ENCODE results near the gene RHBDL3.

RHBDL3 gene

DNA sequence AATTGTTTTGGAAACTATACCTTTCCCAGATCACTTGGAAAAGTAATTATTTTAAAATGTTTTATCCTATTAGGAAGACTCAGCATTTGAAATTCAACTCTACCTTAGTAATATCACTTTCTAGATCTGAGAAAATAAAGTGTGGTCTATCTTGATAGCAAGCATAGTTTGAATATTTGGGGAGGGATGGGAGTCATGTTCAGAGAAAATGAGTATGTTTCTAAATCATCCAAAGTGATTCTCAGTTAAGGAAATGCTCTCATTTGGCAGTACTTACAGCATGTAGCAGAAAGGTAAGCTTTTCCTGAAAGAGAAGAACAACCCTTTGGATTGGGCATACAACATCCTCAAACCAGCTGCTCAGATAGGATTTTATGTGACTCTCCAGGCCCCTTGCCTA, 69.4 kb downstream of the RHBDL3 start:
- H3K9ac ChIP-seq (ENCODE audit: low read length), result no peak overlapping the region
- peaks cover 62% of the 10 kb centered on the region for H3K36me3 ChIP-seq (ENCODE audit: control insufficient read depth, low read depth, low read length)
- no peak overlapping the region for H3K27ac ChIP-seq (ENCODE audit: low read length)
- no peaks in the 10 kb centered on the region for H3K27me3 ChIP-seq (ENCODE audit: control insufficient read depth, insufficient read depth, low read length)
- H3K4me1 ChIP-seq (ENCODE audit: control insufficient read depth, low read depth, low read length), result no peaks in the 10 kb centered on the region
- H3K4me3 ChIP-seq (ENCODE audit: low read length), result no peak overlapping the region
- no peaks in the 10 kb centered on the region for H3K9me3 ChIP-seq (ENCODE audit: control insufficient read depth, low read depth, low read length)

DNA sequence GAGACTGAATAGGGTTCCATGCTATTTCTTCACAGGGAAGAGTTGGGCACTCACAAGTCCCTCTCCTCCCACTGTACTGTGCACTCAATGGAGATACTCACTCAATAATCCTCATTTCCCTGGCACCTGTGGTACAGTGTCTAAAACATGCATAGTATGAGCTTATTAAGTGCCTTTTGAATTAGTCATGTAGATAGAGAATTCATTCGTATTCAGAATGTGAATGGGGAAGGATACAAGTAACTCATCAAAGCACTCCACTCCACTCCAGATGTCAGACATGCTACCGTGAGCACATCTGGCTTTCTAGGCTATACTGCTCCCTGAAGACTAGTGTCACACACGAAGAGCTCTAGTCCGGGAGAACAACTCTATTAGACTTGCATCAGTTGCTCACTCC, 70.1 kb downstream of the RHBDL3 start:
- Histone ChIP-seq H3K4me1 (ENCODE audit: control insufficient read depth, low read depth, low read length) (no peaks in the 10 kb centered on the region), H3K36me3 (ENCODE audit: control insufficient read depth, low read depth, low read length) (peaks cover 59% of the 10 kb centered on the region), H3K27ac (ENCODE audit: low read length) (no peak overlapping the region), H3K9me3 (ENCODE audit: control insufficient read depth, low read depth, low read length) (no peaks in the 10 kb centered on the region), H3K9ac (ENCODE audit: low read length) (no peak overlapping the region), H3K4me3 (ENCODE audit: low read length) (no peak overlapping the region), H3K27me3 (ENCODE audit: control insufficient read depth, insufficient read depth, low read length) (no peaks in the 10 kb centered on the region)

DNA sequence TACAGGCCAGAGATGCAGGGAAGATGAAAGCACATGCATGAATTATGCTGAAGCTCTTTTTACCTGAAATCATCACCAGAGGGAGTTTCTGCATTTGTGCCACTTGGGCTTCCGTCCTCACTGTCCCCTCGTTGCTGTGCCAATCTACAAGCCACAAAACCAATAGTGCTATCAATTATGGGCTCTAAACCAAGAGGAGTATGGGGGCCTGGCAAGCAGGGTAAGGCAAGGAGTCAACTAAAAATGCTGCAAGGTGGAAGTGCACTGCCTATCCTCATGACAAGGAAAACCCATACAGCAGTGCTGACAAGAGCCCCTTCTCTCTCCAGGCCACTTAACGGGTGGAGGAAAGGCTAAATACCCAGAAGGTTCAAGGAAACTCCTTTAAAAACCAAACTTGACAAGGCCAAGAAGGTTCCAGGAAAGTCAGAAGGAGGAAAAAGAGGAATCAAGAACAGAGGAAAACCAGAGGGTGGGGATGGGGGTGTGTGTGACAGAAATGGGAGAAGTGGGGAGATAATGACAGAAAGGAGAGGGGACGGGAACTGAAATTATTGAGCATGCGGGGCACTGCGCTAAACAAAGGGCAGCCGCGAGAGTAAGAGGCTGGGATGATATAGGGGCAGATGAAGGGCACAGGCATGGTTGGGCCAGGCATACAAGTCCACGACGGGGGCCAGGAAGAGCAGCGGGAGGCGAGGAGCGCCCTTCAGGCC, 75.7 kb downstream of the RHBDL3 start:
- Histone ChIP-seq H3K27ac (ENCODE audit: low read length) (no peak overlapping the region), H3K9me3 (ENCODE audit: control insufficient read depth, low read depth, low read length) (no peaks in the 10 kb centered on the region), H3K36me3 (ENCODE audit: control insufficient read depth, low read depth, low read length) (peaks cover 30% of the 10 kb centered on the region)

DNA sequence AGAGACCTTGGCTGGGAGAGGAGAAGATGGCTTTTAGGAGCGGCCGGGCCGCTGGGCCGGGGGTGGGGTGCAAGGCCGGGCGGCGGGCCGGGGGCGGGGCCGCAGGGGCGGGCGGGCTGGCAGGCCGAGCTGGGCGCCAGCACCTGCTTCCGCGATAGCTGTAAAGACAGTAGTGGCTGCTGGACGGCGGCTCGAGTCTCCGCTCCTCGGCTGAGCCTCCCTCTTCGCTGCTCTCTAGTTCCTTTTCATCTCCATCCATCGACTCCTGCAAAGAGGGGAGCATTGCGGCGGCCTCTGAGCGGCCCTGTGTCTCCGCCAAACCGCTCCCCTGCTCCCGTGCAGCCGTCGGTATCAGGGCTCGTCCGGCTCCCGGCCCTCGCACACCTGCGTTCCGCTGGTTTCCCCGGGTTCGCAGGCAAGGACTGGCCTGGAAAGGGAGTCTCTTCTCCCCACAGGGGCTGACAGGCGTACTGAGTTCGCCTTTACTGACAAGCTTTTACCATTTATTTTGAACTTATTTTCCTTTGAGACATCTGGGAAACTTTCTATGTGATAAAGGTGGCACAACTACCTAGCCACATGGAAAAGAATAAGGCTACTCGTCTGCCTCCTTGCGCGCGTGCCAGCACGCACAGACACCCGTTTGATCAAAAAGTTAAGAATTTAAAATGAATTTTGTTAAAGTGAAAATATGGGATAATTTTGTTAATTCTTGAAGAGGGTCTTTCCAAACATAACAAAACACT, 76.4 kb downstream of the RHBDL3 start, which contains the start of gene C17orf75:
TSS of gene C17orf75 (minus strand) at position 317 of the 746 bp plus-strand sequence. CDS start at position 283, 34 bp downstream.
- H3K4me1 ChIP-seq (ENCODE audit: control insufficient read depth, low read depth, low read length), result peaks cover 9% of the 10 kb centered on the region
- peak within 1 kb of the TSS; percentile 75 for H3K4me3 ChIP-seq (ENCODE audit: low read length)
- no peaks in the 10 kb centered on the region for H3K9me3 ChIP-seq (ENCODE audit: control insufficient read depth, low read depth, low read length)
- H3K36me3 ChIP-seq (ENCODE audit: control insufficient read depth, low read depth, low read length), result peaks cover 22% of the 10 kb centered on the region
- peak within 1 kb of the TSS; percentile 36 for H3K27ac ChIP-seq (ENCODE audit: low read length)
- H3K27me3 ChIP-seq (ENCODE audit: control insufficient read depth, insufficient read depth, low read length), result no peaks in the 10 kb centered on the region
- H3K9ac ChIP-seq (ENCODE audit: low read length), result peak within 1 kb of the TSS; percentile 85

More for the DNA sequence above, 75.7 kb downstream of the RHBDL3 start:
- Histone ChIP-seq H3K4me1 (ENCODE audit: control insufficient read depth, low read depth, low read length) (peaks cover 9% of the 10 kb centered on the region), H3K4me3 (ENCODE audit: low read length) (peak overlapping the region; percentile 75), H3K9ac (ENCODE audit: low read length) (peak overlapping the region; percentile 85), H3K27me3 (ENCODE audit: control insufficient read depth, insufficient read depth, low read length) (no peaks in the 10 kb centered on the region)

DNA sequence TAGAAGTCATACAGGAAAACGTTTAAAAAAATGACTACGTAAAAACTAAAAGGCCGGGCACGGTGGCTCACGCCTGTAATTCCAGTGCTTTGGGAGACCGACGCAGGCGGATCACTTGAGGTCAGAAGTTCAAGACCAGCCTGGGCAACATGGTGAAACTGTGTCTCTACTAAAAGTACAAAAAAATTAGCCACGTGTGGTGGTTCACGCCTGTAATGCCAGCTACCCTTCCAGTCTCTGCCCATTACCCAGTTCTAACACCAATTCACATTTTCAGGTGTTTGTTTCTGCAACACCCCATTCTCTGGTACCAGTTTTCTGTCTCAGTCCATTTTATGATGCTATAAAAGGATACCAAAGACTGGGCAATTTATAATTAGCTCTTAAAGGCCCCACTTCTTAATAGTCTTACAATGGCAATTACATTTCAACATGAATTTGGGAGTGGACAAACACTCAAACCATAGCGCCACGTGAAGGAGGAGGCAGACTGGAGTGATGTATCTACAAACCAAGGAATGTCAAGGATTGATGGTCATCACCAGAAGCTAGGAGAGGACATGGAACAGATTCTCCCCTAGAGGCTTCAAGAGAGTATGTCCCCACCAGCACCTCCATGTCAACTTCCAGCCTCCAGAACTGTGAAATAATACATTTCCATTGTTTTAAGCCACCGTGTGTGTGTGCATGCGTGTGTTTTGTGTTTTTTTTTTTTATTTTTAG, 77.1 kb downstream of the RHBDL3 start:
- Histone ChIP-seq H3K27me3 (ENCODE audit: control insufficient read depth, insufficient read depth, low read length) (no peaks in the 10 kb centered on the region), H3K4me1 (ENCODE audit: control insufficient read depth, low read depth, low read length) (peaks cover 9% of the 10 kb centered on the region), H3K9me3 (ENCODE audit: control insufficient read depth, low read depth, low read length) (no peaks in the 10 kb centered on the region), H3K27ac (ENCODE audit: low read length) (no peak overlapping the region), H3K4me3 (ENCODE audit: low read length) (peak overlapping the region; percentile 75), H3K36me3 (ENCODE audit: control insufficient read depth, low read depth, low read length) (peaks cover 16% of the 10 kb centered on the region), H3K9ac (ENCODE audit: low read length) (no peak overlapping the region)

DNA sequence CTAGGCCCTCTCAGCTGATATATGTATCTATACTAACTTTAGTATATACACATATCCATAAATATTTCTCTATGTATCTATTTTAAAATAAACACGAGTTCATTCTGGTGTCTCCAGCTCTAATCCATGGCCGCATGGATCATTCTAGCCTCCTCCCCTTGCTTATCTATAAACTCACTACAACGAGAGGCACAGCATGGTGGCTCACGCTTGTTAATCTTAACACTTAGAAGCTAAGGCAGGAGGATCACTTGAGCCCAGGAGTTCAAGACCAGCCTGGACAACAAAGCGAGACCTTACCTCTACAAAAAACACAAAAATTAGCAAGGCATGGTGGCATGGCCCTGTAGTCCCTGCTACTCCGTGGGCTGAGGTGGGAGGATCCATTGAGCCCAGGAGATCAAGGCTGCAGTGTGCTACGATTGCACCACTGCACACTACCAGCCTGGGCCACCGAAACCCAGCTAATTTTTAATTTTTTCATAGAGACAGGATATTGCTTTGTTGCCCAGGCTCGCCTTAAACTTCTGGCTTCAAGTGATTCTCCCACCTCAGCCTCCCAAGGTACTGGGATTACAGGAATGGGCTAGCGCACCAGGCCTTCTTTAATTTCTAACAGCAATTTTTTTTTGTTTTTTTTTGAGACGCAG, 80.4 kb downstream of the RHBDL3 start:
- no peaks in the 10 kb centered on the region for H3K27me3 ChIP-seq (ENCODE audit: control insufficient read depth, insufficient read depth, low read length)
- no peak overlapping the region for H3K9ac ChIP-seq (ENCODE audit: low read length)
- H3K9me3 ChIP-seq (ENCODE audit: control insufficient read depth, low read depth, low read length), result no peaks in the 10 kb centered on the region
- H3K4me3 ChIP-seq (ENCODE audit: low read length), result no peak overlapping the region
- peaks cover 6% of the 10 kb centered on the region for H3K4me1 ChIP-seq (ENCODE audit: control insufficient read depth, low read depth, low read length)
- no peaks in the 10 kb centered on the region for H3K36me3 ChIP-seq (ENCODE audit: control insufficient read depth, low read depth, low read length)
- H3K27ac ChIP-seq (ENCODE audit: low read length), result no peak overlapping the region

DNA sequence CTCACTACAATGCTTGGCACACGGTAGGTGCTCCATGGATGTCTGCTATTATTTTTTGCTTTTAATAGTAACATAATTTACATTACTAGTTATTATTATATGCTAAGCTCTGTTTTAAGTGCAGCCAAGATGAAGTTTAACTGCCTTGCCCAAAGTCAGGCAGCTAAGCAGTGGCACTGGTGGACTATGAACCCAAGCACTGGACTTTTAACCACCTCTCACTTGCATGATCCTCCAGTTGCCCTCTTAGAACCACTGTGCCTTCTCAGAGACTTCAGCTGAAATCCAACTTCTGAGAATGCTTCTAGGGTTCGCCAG, 82.8 kb downstream of the RHBDL3 start:
- Histone ChIP-seq H3K36me3 (ENCODE audit: control insufficient read depth, low read depth, low read length) (peaks cover 10% of the 10 kb centered on the region), H3K27me3 (ENCODE audit: control insufficient read depth, insufficient read depth, low read length) (no peaks in the 10 kb centered on the region), H3K9ac (ENCODE audit: low read length) (no peak overlapping the region), H3K27ac (ENCODE audit: low read length) (no peak overlapping the region), H3K9me3 (ENCODE audit: control insufficient read depth, low read depth, low read length) (no peaks in the 10 kb centered on the region), H3K4me1 (ENCODE audit: control insufficient read depth, low read depth, low read length) (peaks cover 9% of the 10 kb centered on the region), H3K4me3 (ENCODE audit: low read length) (no peak overlapping the region)

DNA sequence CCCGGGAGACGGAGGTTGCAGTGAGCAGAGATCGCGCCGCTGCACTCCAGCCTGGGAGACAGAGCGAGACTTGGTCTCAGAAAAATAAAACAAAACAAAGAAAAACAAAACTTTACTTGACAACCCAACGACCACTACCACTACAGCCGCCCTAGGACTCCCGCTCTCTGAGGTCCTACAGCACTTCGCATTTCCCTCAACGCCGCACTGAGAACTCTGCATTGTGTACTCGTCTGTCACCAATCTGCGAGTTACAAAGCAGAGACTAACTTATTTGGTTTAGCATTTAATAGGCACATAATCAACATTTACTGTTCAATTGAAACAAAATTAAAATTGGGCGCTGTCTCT, 83.8 kb downstream of the RHBDL3 start:
- Histone ChIP-seq H3K27me3 (ENCODE audit: control insufficient read depth, insufficient read depth, low read length) (no peaks in the 10 kb centered on the region), H3K36me3 (ENCODE audit: control insufficient read depth, low read depth, low read length) (peaks cover 18% of the 10 kb centered on the region), H3K4me3 (ENCODE audit: low read length) (peak overlapping the region; percentile 86), H3K4me1 (ENCODE audit: control insufficient read depth, low read depth, low read length) (peaks cover 9% of the 10 kb centered on the region), H3K9me3 (ENCODE audit: control insufficient read depth, low read depth, low read length) (no peaks in the 10 kb centered on the region), H3K9ac (ENCODE audit: low read length) (peak overlapping the region; percentile 96), H3K27ac (ENCODE audit: low read length) (peak overlapping the region; percentile 88)

DNA sequence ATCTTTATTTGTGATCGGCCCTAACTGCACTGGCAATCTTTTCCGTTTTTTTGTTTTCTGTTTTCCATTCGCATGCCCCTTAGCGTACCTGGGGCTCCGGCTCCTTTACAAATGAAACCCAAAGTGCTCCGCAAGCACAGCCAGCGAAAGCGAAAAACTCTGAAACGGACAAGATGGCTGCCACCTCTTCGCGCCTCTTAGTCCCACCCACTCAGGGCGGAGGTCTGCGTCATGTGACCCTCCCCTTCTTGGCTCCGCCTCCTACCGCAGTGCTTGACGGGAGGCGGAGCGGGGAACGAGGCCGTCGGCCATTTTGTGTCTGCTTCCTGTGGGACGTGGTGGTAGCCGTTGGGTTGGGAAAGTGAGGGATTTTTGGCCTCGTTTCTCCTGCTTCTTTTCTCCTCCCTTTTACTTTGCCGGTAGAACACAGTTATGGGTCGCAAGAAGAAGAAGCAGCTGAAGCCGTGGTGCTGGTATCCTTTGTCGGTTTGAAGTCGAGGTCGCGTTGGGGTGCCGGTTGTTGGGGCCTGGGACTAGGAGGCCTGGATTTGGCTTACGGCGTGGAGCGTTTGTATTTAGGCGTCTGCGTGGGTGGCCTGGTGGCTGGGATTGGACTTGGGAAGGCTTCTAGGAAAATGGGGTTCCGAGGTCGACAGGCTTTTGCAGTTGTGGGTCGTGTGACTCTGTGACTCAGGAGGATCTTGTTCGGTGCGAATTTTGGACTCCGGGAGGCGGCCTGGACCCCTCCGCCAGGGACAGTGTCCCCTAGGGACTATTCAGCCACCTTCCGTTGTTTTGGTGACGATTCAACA, 84.4 kb downstream of the RHBDL3 start, which contains the start of gene ZNF207:
TSS of gene ZNF207 (plus strand) at position 304 of the 812 bp plus-strand sequence. CDS start at position 433, 129 bp downstream.
- Histone ChIP-seq H3K9me3 (ENCODE audit: control insufficient read depth, low read depth, low read length) (no peaks in the 10 kb centered on the region), H3K36me3 (ENCODE audit: control insufficient read depth, low read depth, low read length) (peaks cover 24% of the 10 kb centered on the region), H3K27me3 (ENCODE audit: control insufficient read depth, insufficient read depth, low read length) (no peaks in the 10 kb centered on the region), H3K9ac (ENCODE audit: low read length) (peak within 1 kb of the TSS; percentile 96), H3K4me1 (ENCODE audit: control insufficient read depth, low read depth, low read length) (peaks cover 9% of the 10 kb centered on the region), H3K4me3 (ENCODE audit: low read length) (peak within 1 kb of the TSS; percentile 86), H3K27ac (ENCODE audit: low read length) (peak within 1 kb of the TSS; percentile 88)

DNA sequence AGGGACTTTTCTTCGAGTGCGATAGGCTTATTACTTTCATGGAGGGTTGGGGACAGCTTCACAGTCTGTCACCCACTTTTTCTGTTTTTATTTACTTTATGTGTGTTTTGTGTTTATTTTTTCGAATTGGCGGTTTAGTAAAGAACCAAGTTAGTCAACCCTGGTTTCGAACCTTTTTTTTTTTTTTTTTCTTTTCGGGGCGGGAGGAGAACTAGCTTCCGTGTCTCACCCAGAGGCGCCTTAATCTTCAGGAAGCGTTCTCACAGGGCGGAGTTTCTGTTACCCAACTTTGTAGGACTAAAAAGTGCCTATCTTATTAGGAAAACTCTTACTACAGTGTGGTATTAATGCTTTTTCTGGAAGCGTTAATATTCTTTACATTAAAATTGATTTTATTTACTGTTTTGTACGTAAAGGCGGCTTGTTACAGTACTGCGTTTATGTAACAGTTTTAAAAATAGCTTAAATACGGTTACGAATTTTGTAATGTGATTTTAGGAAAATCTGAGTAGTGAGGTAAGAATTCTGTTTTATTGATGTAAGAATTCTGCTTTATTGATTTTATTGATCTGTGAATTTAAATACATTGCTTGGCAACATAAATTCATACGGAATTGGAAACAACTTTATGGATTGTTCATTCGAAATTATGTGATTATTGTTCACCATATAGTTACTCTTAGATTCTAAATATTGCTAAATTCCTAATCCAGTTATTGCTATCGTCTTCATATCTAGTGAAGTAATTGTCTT, 85.2 kb downstream of the RHBDL3 start:
- peak overlapping the region; percentile 86 for H3K4me3 ChIP-seq (ENCODE audit: low read length)
- peak overlapping the region; percentile 75 for H3K27ac ChIP-seq (ENCODE audit: low read length)
- H3K4me1 ChIP-seq (ENCODE audit: control insufficient read depth, low read depth, low read length), result peaks cover 9% of the 10 kb centered on the region
- peaks cover 32% of the 10 kb centered on the region for H3K36me3 ChIP-seq (ENCODE audit: control insufficient read depth, low read depth, low read length)
- no peaks in the 10 kb centered on the region for H3K27me3 ChIP-seq (ENCODE audit: control insufficient read depth, insufficient read depth, low read length)
- no peaks in the 10 kb centered on the region for H3K9me3 ChIP-seq (ENCODE audit: control insufficient read depth, low read depth, low read length)
- H3K9ac ChIP-seq (ENCODE audit: low read length), result peak overlapping the region; percentile 96
